ENCODE data around the gene BCS1L. TPM values are rescaled to one million over a fixed set of nuclear protein-coding genes. Genes with fewer than 3 reads are reported as not detected.
"Not testable (repeated sequence)": the region's sequence is repeated elsewhere in the genome, so short reads cannot be mapped to it uniquely, and the experiment has no call there.

BCS1L gene
- total and polyA plus RNA-seq, 10 donors = 16.4 to 47.3 (median 32.9) TPM

DNA sequence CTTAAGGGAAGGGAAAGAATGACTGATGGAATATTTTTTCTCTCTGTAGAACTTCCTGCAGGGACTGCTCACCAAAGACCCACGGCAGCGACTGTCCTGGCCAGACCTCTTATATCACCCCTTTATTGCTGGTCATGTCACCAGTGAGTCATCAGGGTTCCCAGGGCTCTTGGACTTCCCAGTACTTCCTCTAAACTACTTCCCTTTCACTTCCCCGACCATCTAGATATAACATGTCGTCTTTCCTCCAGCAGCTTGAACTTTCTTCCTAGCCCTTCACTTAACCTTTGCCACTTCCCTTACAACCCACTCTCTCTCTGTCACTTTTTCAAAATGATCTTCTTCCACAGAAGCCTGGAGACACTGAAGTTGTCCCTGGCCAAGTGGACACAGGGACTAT lies 19.6 kb downstream of the BCS1L start:
- WGBS, 5 donors = 41 to 62% (median 46%) methylated on average over 4 of the region's 4 CpGs
- no peak overlapping the region for H3K4me3 ChIP-seq
- no peaks in the 10 kb centered on the region for H3K4me1 ChIP-seq
- H3K27ac ChIP-seq = no peak overlapping the region
- intact Hi-C loops (cut with DNase I; ENCODE audit: low total_unique reads) = no loop called here
- no peaks in the 10 kb centered on the region for H3K27me3 ChIP-seq (replicated peaks in 1 of 7)
- DNase-seq = no peak
- H3K9me3 ChIP-seq = no peaks in the 10 kb centered on the region
- peaks cover 0 to 76% (median 10%) of the 10 kb centered on the region in 6 donors for H3K36me3 ChIP-seq
- TF ChIP-seq POLR2AphosphoS5 (IDR thresholded peaks at IDR 0.05) = no peak
- TF ChIP-seq POLR2A (IDR thresholded peaks at IDR 0.05) = no peak
- TF ChIP-seq, protein P1, sequence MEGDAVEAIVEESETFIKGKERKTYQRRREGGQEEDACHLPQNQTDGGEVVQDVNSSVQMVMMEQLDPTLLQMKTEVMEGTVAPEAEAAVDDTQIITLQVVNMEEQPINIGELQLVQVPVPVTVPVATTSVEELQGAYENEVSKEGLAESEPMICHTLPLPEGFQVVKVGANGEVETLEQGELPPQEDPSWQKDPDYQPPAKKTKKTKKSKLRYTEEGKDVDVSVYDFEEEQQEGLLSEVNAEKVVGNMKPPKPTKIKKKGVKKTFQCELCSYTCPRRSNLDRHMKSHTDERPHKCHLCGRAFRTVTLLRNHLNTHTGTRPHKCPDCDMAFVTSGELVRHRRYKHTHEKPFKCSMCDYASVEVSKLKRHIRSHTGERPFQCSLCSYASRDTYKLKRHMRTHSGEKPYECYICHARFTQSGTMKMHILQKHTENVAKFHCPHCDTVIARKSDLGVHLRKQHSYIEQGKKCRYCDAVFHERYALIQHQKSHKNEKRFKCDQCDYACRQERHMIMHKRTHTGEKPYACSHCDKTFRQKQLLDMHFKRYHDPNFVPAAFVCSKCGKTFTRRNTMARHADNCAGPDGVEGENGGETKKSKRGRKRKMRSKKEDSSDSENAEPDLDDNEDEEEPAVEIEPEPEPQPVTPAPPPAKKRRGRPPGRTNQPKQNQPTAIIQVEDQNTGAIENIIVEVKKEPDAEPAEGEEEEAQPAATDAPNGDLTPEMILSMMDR (IDR thresholded peaks at IDR 0.05 in 8 of 11, conservative IDR thresholded peaks at IDR 0.05 in 3 of 11) = no peak

DNA sequence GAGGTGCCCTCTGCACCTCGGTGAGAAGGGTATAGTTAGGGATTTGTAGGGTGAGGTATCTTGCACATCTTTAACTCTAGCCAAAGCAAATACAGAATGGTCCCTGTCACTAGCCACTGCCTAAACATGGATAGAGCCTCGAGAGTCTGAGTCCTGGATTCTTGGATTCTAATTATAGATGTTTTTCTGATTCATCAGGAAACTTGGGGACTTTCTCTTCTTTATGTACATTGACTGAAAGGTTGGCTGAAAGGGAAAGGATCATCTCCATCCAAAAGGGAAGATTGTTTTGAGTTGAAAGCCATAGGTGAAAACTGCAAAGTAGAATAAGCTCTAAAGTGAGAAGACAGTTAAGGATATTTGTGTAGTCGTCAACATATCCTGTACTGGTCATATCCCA lies 20.6 kb downstream of the BCS1L start:
- no peak for DNase-seq
- H3K4me1 ChIP-seq = no peaks in the 10 kb centered on the region
- H3K27me3 ChIP-seq (replicated peaks in 1 of 7) = no peaks in the 10 kb centered on the region
- H3K27ac ChIP-seq = no peak overlapping the region
- H3K4me3 ChIP-seq = no peak overlapping the region
- peaks cover 0 to 79% (median 10%) of the 10 kb centered on the region in 6 donors for H3K36me3 ChIP-seq
- TF ChIP-seq, protein P1 (IDR thresholded peaks at IDR 0.05 in 8 of 11, conservative IDR thresholded peaks at IDR 0.05 in 3 of 11) = no peak
- TF ChIP-seq POLR2AphosphoS5 (IDR thresholded peaks at IDR 0.05) = no peak
- TF ChIP-seq POLR2A (IDR thresholded peaks at IDR 0.05) = no peak
- WGBS, 5 donors = 78 to 91% (median 84%) methylated on average over 3 of the region's 3 CpGs
- intact Hi-C loops (cut with DNase I; ENCODE audit: low total_unique reads) = no loop called here
- H3K9me3 ChIP-seq = no peaks in the 10 kb centered on the region

DNA sequence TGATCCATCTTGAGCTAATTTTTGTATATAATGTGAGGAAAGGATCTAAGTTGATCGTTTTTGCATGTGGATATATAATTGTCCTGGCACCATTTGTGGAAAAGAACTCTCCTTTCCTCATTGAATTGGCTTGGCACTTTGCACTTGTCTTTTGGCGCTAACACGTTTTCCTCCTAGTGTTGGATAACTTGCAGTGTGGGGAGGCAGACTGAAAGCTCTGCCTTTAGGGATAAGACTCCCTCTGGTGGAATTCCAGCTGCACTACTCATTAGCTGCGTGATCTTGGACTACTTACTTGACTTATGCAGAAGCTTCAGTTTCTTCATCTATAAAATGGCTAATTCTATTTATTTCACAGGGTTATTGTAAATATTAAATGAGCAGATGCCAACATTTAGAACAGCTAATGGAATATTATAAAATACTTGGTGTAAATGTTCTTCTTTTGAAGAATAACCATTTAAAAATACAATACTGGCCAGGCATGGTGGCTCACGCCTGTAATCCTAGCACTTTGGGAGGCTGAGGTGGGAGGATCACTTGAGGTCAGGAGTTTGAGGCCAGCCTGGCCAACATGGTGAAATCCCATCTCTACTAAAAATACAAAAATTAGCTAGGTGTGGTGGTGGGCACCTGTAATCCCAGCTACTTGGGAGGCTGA lies 28.0 kb downstream of the BCS1L start:
- not testable (repeated sequence) for DNase-seq

DNA sequence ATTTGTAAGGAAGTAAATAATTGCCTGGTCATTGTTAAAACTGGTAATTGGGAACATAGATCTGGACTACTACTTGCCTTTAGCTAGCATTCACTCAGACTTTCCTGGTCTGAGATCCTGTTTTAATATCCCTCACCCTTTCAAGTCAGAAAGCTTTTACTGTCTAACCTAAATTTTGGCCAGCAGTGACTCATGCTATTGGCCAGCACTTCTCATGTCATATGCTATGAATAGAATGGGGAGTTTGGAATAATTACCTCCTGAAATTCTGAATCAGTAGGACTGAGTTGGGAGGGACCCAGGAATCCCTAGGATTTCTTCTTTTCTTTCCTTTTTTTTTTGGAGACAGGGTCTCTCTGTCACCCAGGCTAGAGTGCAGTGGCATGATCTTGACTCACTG lies 31.8 kb downstream of the BCS1L start:
- Histone ChIP-seq H3K27me3 (replicated peaks in 1 of 7) (no peaks in the 10 kb centered on the region), H3K9me3 (no peaks in the 10 kb centered on the region), H3K4me3 (no peak overlapping the region), H3K36me3 (peaks cover 0 to 69% (median 36%) of the 10 kb centered on the region in 6 donors), H3K4me1 (peaks cover 0 to 5% (median 0%) of the 10 kb centered on the region in 6 donors), H3K27ac (no peak overlapping the region)
- intact Hi-C loops (cut with DNase I; ENCODE audit: low total_unique reads) = no loop called here
- no peak for DNase-seq
- TF ChIP-seq, protein P1 (IDR thresholded peaks at IDR 0.05 in 8 of 11, conservative IDR thresholded peaks at IDR 0.05 in 3 of 11) = no peak
- TF ChIP-seq POLR2AphosphoS5 (IDR thresholded peaks at IDR 0.05) = no peak
- no peak for TF ChIP-seq POLR2A (IDR thresholded peaks at IDR 0.05)

More for the DNA sequence above, 28.0 kb downstream of the BCS1L start:
- intact Hi-C loops (cut with DNase I; ENCODE audit: low total_unique reads); H3K4me3 ChIP-seq; H3K4me1 ChIP-seq; H3K27me3 ChIP-seq (replicated peaks in 1 of 7); H3K27ac ChIP-seq; H3K9me3 ChIP-seq: not testable (repeated sequence)
- 30 to 36% (median 32%) methylated on average over 5 of the region's 5 CpGs for WGBS, 5 donors
- peaks cover 0 to 57% (median 23%) of the 10 kb centered on the region in 6 donors for H3K36me3 ChIP-seq
- TF ChIP-seq, protein P1 (IDR thresholded peaks at IDR 0.05 in 8 of 11, conservative IDR thresholded peaks at IDR 0.05 in 3 of 11) = peak; percentile 35 to 82 (median 61)

Measured in spleen (tissue), 11 donors.